Panc1 (cell line): Measurements from ENCODE around the gene IL1RAPL1. TPM values are rescaled to one million over a fixed set of nuclear protein-coding genes. Genes with fewer than 3 reads are reported as not detected.

Experiments
- ATAC-seq: fragments of 200-7000 bp; cut with Tn5 transposase; 2 replicates; pipeline ENCODE4 v1.9.1; 2020; ENCODE audit warnings: mild to moderate bottlenecking, moderate library complexity
- BruUV-seq: library from RNA; stranded (reverse); fragments of 400-500 nt; replicated peaks from 2 replicates; lab custom pipeline; 2021; lab: Mats Ljungman, UMichigan
- CTCF ChIA-PET: fragments of 300-600 bp; sonication (Branson Sonifier 250); formaldehyde crosslinking; loops from one replicate; lab custom pipeline; 2022; ENCODE audit warnings: antibody characterized with exemption; lab: Charles Lee
- POLR2A ChIA-PET: fragments of 300-600 bp; sonication (Branson Sonifier 250); formaldehyde crosslinking; loops from one replicate; lab custom pipeline; 2022; ENCODE audit warnings: antibody characterized with exemption; lab: Charles Lee
- DNase-seq: peaks from one replicate; pipeline ENCODE4 v3.0.0-alpha.2; 2010; ENCODE audit warnings: low read depth, low spot score
- H3K27ac ChIP-seq: 2 replicates; pipeline ENCODE4 v1.5.1; 2011; ENCODE audit warnings: mild to moderate bottlenecking, low read length, inconsistent platforms
- H3K27me3 ChIP-seq: fragments of 200-500 bp; sonication (Bioruptor generic); 2 replicates; pipeline ENCODE4 v1.6.0; 2014; ENCODE audit warnings: low read length, inconsistent platforms; ENCODE audit not compliant: control insufficient read depth, insufficient read depth
- H3K36me3 ChIP-seq: fragments of 200-500 bp; sonication (Bioruptor generic); 2 replicates; pipeline ENCODE4 v1.5.1; 2014; ENCODE audit warnings: inconsistent platforms, mild to moderate bottlenecking, low read length, moderate library complexity; ENCODE audit not compliant: control insufficient read depth, insufficient read depth
- H3K4me1 ChIP-seq: 2 replicates; pipeline ENCODE4 v1.5.1; 2011; ENCODE audit warnings: inconsistent platforms, mild to moderate bottlenecking, low read length, moderate library complexity; ENCODE audit not compliant: control insufficient read depth, insufficient read depth
- H3K4me3 ChIP-seq, 2 experiments: 2 replicates each; pipeline ENCODE4 v1.5.1; 2011 to 2012; ENCODE audit warnings: low read depth in 2 of 2, low read length in 2 of 2, mild to moderate bottlenecking in 2 of 2, inconsistent platforms in 1 of 2, moderate library complexity in 1 of 2
- H3K9me3 ChIP-seq: fragments of 200-500 bp; sonication (Bioruptor generic); 2 replicates; pipeline ENCODE4 v1.5.1; 2014; ENCODE audit warnings: low read depth, mild to moderate bottlenecking, inconsistent platforms, low read length, moderate library complexity; ENCODE audit not compliant: control insufficient read depth, insufficient read depth
- POLR2AphosphoS5 ChIP-seq: IDR thresholded peaks from 2 replicates; pipeline ENCODE4 v1.6.1; 2012; ENCODE audit warnings: mild to moderate bottlenecking, low read depth, low read length, moderate library complexity
- SIN3A ChIP-seq: IDR thresholded peaks from 2 replicates; pipeline ENCODE4 v1.6.1; 2012; ENCODE audit warnings: low read depth, mild to moderate bottlenecking, low read length, moderate library complexity, borderline replicate concordance; ENCODE audit not compliant: insufficient read depth
- TCF7L2 ChIP-seq: IDR thresholded peaks from 2 replicates; pipeline ENCODE4 v1.6.1; 2011; ENCODE audit warnings: mild to moderate bottlenecking, low read depth, low read length, inconsistent platforms
- in situ Hi-C: cut with HindIII; loops from 2 replicates; pipeline ENCODE4 v1.10.0; 2016; ENCODE audit warnings: low sequenced_read_pairs, low pct_unique_long_range_greater_than_20kb
- intact Hi-C: fragments of 100-400 bp; cut with micrococcal nuclease; formaldehyde crosslinking; loops from one replicate; pipeline ENCODE4 v1.10.0; 2022; ENCODE audit not compliant: unreplicated experiment
- total RNA-seq: library from RNA; stranded (reverse); gene quantifications from one replicate; pipeline ENCODE4 v1.2.1, GENCODE V29; 2021; ENCODE audit not compliant: unreplicated experiment
- TF ChIP-seq, protein P1 (sequence below): fragments of 450-650 bp; IDR thresholded peaks from 2 replicates; pipeline ENCODE4 v1.5.1; 2017; ENCODE audit warnings: mild to moderate bottlenecking
- TF ChIP-seq, protein P2 (sequence below), 2 experiments: IDR thresholded peaks; 2 replicates each; pipeline ENCODE4 v1.6.1; 2011 to 2012; ENCODE audit warnings: low read depth in 2 of 2, control low read depth in 1 of 2, low read length in 1 of 2, mild to moderate bottlenecking in 1 of 2, moderate library complexity in 1 of 2; ENCODE audit not compliant: insufficient read depth in 1 of 2

Gene IL1RAPL1
- total RNA-seq, 1 experiment from 2014 or later = 0.59 TPM

DNA sequence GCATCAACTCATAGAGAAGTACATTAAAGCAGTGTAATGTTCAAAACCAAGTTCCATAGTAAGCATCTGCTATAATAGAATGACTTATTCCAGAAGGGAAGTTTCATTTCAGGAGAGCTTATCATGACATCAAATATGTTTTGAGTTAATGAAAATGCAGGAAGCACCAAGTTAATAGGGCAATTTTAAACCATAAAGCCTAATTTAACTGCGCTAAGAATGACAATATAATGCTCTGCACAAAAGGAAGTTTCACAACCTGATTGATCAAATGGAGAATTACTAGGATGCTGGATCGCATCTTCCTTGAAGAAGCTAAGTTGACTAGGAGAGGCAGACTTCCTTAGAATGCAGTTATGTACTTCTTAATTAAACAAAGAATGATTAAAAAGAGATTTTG is 1211.2 kb downstream of the IL1RAPL1 start:
- no peak overlapping the region for H3K27ac ChIP-seq

DNA sequence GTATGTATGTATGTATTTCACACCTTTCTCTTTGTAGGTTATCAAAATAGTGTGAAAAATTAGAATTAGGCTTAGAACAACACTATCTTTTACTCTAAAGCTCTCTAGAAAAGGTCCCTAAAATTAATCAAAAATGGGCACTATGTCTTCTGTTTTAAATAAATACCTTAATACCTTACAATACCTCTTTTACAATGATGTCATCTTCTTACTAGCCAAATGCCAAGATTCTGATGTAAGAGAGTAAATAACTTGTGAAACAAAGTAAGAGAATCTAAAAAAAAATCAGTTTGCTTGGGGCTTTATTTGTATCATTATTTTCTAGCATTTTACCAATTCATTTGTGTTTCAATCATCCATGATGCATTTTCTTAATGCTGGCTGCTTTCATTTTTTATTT is 1225.9 kb downstream of the IL1RAPL1 start:
- Histone ChIP-seq H3K27ac (no peak overlapping the region), H3K36me3 (no peaks in the 10 kb centered on the region), H3K9me3 (no peaks in the 10 kb centered on the region), H3K27me3 (no peaks in the 10 kb centered on the region), H3K4me1 (no peaks in the 10 kb centered on the region), H3K4me3 (no peak overlapping the region)
- ChIA-PET CTCF (no interaction called here), POLR2A (no interaction called here)
- TF ChIP-seq, protein P1, sequence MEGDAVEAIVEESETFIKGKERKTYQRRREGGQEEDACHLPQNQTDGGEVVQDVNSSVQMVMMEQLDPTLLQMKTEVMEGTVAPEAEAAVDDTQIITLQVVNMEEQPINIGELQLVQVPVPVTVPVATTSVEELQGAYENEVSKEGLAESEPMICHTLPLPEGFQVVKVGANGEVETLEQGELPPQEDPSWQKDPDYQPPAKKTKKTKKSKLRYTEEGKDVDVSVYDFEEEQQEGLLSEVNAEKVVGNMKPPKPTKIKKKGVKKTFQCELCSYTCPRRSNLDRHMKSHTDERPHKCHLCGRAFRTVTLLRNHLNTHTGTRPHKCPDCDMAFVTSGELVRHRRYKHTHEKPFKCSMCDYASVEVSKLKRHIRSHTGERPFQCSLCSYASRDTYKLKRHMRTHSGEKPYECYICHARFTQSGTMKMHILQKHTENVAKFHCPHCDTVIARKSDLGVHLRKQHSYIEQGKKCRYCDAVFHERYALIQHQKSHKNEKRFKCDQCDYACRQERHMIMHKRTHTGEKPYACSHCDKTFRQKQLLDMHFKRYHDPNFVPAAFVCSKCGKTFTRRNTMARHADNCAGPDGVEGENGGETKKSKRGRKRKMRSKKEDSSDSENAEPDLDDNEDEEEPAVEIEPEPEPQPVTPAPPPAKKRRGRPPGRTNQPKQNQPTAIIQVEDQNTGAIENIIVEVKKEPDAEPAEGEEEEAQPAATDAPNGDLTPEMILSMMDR = no peak
- no peak for TF ChIP-seq TCF7L2
- no peak for TF ChIP-seq SIN3A
- TF ChIP-seq, protein P2, sequence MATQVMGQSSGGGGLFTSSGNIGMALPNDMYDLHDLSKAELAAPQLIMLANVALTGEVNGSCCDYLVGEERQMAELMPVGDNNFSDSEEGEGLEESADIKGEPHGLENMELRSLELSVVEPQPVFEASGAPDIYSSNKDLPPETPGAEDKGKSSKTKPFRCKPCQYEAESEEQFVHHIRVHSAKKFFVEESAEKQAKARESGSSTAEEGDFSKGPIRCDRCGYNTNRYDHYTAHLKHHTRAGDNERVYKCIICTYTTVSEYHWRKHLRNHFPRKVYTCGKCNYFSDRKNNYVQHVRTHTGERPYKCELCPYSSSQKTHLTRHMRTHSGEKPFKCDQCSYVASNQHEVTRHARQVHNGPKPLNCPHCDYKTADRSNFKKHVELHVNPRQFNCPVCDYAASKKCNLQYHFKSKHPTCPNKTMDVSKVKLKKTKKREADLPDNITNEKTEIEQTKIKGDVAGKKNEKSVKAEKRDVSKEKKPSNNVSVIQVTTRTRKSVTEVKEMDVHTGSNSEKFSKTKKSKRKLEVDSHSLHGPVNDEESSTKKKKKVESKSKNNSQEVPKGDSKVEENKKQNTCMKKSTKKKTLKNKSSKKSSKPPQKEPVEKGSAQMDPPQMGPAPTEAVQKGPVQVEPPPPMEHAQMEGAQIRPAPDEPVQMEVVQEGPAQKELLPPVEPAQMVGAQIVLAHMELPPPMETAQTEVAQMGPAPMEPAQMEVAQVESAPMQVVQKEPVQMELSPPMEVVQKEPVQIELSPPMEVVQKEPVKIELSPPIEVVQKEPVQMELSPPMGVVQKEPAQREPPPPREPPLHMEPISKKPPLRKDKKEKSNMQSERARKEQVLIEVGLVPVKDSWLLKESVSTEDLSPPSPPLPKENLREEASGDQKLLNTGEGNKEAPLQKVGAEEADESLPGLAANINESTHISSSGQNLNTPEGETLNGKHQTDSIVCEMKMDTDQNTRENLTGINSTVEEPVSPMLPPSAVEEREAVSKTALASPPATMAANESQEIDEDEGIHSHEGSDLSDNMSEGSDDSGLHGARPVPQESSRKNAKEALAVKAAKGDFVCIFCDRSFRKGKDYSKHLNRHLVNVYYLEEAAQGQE (IDR thresholded peaks at IDR 0.05; ENCODE audit: insufficient read depth in 1 of 2, low read depth in 2 of 2, low read length in 1 of 2) = no peak
- TF ChIP-seq POLR2AphosphoS5 = no peak
- no TSS peak for BruUV-seq
- ATAC-seq (no peak), DNase-seq (no peak)
- in situ Hi-C loops = no loop called here
- intact Hi-C loops = no loop called here

More for the DNA sequence above, 1211.2 kb downstream of the IL1RAPL1 start:
- Histone ChIP-seq H3K4me3 (no peak overlapping the region), H3K4me1 (no peaks in the 10 kb centered on the region), H3K9me3 (no peaks in the 10 kb centered on the region), H3K36me3 (no peaks in the 10 kb centered on the region), H3K27me3 (no peaks in the 10 kb centered on the region)
- DNase-seq (no peak), ATAC-seq (no peak)
- BruUV-seq = no TSS peak
- intact Hi-C loops = no loop called here
- in situ Hi-C loops = no loop called here
- TF ChIP-seq, protein P2 (IDR thresholded peaks at IDR 0.05; ENCODE audit: insufficient read depth in 1 of 2, low read depth in 2 of 2, low read length in 1 of 2) = no peak
- TF ChIP-seq POLR2AphosphoS5 = no peak
- TF ChIP-seq, protein P1 = no peak
- no peak for TF ChIP-seq TCF7L2
- TF ChIP-seq SIN3A = no peak
- POLR2A ChIA-PET = no interaction called here
- CTCF ChIA-PET = no interaction called here
